Testis (tissue), 3 donors: ENCODE measurements around the gene RHOB. TPM values are rescaled to one million over a fixed set of nuclear protein-coding genes. Genes with fewer than 3 reads are reported as not detected.
A peak's percentile ranks its signal among the peaks of the same experiment; 100 is the strongest.
"Not testable (repeated sequence)": the region's sequence is repeated elsewhere in the genome, so short reads cannot be mapped to it uniquely, and the experiment has no call there.

Experiments
- DNase-seq: peaks from one replicate; pipeline ENCODE4 v3.0.0-alpha.2; 2019
- H3K27ac ChIP-seq, 2 donors: fragments of 200-600 bp; sonication (generic); one replicate each; pipeline ENCODE4 v1.5.1; 2019
- H3K27me3 ChIP-seq: fragments of 200-600 bp; sonication (generic); one replicate; pipeline ENCODE4 v1.5.1; 2019
- H3K36me3 ChIP-seq: fragments of 200-600 bp; sonication (generic); one replicate; pipeline ENCODE4 v1.5.1; 2017; ENCODE audit warnings: low read depth; ENCODE audit errors: missing control alignments
- H3K4me1 ChIP-seq: fragments of 200-600 bp; sonication (generic); one replicate; pipeline ENCODE4 v1.5.1; 2019
- H3K4me3 ChIP-seq, 2 donors: fragments of 200-600 bp; sonication (generic); one replicate each; pipeline ENCODE4 v1.5.1; 2017 to 2019
- H3K9me3 ChIP-seq: fragments of 200-600 bp; sonication (generic); one replicate; pipeline ENCODE4 v1.5.1; 2017
- POLR2A ChIP-seq: fragments of 450-650 bp; IDR thresholded peaks from one replicate; pipeline ENCODE4 v1.6.1; 2017; ENCODE audit warnings: antibody characterized with exemption, mild to moderate bottlenecking, moderate library complexity
- WGBS, 2 donors: methylation state at CpG; one replicate each; pipeline ENCODE4 v1.1.5; 2018; 5-methylcytosine and 5-hydroxymethylcytosine counted together
- intact Hi-C: fragments of 100-400 bp; cut with DNase I; formaldehyde crosslinking; loops from one replicate; pipeline ENCODE4 v1.15.1; 2023; ENCODE audit warnings: low total_unique reads
- polyA plus RNA-seq: library from polyadenylated mRNA; stranded (reverse); fragments of 350-450 nt; fragmentation: Illumina TruSeq; extraction: RNeasy Lipid Tissue Mini Kit (QIAGEN cat#74804); gene quantifications from one replicate; pipeline ENCODE4 v1.2.3, GENCODE V29; 2014; ENCODE audit warnings: low read depth, low replicate concordance; ENCODE audit not compliant: insufficient read depth
- total RNA-seq, 2 donors: library from RNA; depleted of rRNA; stranded (reverse); fragments of >200 nt; gene quantifications; one replicate each; pipeline ENCODE4 v1.2.3, GENCODE V29; 2016
- TF ChIP-seq, protein P1 (sequence below), 3 experiments: fragments of 450-650 bp in 2 of 3; fragments of 200-600 bp in 1 of 3; sonication (generic) in 1 of 3; IDR thresholded peaks; one replicate each; pipeline ENCODE4 v1.5.1; 2016 to 2019; ENCODE audit warnings: antibody characterized with exemption in 3 of 3, mild to moderate bottlenecking in 2 of 3, moderate library complexity in 1 of 3

RHOB gene
- total and polyA plus RNA-seq, 3 donors from 2014 or later, result 86.3 to 244 (median 186) TPM

DNA sequence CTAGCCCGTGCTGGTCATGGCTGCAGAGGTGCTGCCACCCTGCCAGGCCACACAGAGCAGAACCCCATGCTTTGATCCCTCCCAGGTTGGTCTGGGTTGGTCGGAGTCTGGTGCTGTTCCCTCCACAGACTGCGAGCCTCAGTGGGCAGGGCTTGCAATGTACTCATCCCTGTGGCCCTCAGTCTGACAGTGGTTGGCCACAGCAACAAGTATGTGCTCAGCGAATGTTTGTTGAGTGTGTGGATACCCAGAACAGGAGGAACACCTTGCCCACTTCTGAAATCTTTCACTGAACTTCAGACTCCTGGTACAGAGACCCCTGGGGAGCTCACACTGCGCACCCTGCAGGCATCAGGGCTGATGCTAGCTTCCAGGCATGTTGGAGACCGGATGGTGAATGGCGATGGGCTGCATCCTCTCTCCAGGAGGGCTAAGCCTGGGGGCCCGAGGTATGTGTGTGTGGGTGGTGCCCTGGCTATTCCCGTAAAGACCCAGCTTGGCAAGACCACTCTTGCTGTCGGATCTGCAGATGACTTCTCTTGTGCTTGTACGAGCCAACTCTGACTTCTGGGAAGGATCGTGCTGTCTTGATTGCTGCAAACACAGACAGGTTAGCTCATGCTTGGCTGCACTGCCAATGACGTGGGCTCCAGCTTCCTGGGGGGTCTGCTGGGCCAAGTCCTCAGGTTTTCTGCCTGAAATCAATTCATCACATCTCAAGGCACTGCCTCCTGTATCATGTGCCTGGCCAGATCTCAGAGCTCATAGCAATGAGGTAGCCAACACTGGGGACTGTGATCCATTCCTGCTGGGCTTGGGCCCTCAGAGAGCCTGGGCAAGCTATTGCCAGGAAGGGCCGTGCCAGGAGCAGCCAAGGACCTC is 43.7 kb downstream of the RHOB start:
- no peak overlapping the region for H3K27ac ChIP-seq
- H3K4me1 ChIP-seq, result no peaks in the 10 kb centered on the region
- intact Hi-C loops, result no loop called here
- no peak overlapping the region for H3K4me3 ChIP-seq
- no peaks in the 10 kb centered on the region for H3K36me3 ChIP-seq
- no peaks in the 10 kb centered on the region for H3K9me3 ChIP-seq
- peak; percentile 43 for DNase-seq
- 78 to 83% methylated on average over 9 to 14 of the region's 14 CpGs for WGBS, 2 donors
- H3K27me3 ChIP-seq, result no peaks in the 10 kb centered on the region
- TF ChIP-seq, protein P1, sequence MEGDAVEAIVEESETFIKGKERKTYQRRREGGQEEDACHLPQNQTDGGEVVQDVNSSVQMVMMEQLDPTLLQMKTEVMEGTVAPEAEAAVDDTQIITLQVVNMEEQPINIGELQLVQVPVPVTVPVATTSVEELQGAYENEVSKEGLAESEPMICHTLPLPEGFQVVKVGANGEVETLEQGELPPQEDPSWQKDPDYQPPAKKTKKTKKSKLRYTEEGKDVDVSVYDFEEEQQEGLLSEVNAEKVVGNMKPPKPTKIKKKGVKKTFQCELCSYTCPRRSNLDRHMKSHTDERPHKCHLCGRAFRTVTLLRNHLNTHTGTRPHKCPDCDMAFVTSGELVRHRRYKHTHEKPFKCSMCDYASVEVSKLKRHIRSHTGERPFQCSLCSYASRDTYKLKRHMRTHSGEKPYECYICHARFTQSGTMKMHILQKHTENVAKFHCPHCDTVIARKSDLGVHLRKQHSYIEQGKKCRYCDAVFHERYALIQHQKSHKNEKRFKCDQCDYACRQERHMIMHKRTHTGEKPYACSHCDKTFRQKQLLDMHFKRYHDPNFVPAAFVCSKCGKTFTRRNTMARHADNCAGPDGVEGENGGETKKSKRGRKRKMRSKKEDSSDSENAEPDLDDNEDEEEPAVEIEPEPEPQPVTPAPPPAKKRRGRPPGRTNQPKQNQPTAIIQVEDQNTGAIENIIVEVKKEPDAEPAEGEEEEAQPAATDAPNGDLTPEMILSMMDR (IDR thresholded peaks at IDR 0.05), result no peak
- no peak for TF ChIP-seq POLR2A

- intact Hi-C loops, result no loop called here
- no peak for TF ChIP-seq POLR2A
- TF ChIP-seq, protein P1 (IDR thresholded peaks at IDR 0.05), result no peak
- H3K9me3 ChIP-seq, result no peaks in the 10 kb centered on the region
- no peak overlapping the region for H3K4me3 ChIP-seq
- no peaks in the 10 kb centered on the region for H3K27me3 ChIP-seq
- peak; percentile 61 for DNase-seq
- H3K4me1 ChIP-seq, result no peaks in the 10 kb centered on the region
- WGBS, 2 donors, result 70 to 72% methylated on average over 12 to 15 of the region's 15 CpGs
- H3K36me3 ChIP-seq, result no peaks in the 10 kb centered on the region
- no peak overlapping the region for H3K27ac ChIP-seq
Measured at GRCh38 chr2:20491739-20492531, 45.1 kb downstream of the RHOB start.

GRCh38 chr2:20493095-20493494 is 46.2 kb downstream of the RHOB start:
- H3K27me3 ChIP-seq, H3K4me1 ChIP-seq, H3K4me3 ChIP-seq, DNase-seq, H3K27ac ChIP-seq, intact Hi-C loops, H3K36me3 ChIP-seq, H3K9me3 ChIP-seq: not testable (repeated sequence)
- 94 to 99% methylated on average over 3 of the region's 3 CpGs for whole genome bisulfite sequencing, 2 donors

- Histone ChIP-seq H3K27ac (no peak overlapping the region), H3K27me3 (no peaks in the 10 kb centered on the region), H3K4me3 (no peak overlapping the region), H3K4me1 (no peaks in the 10 kb centered on the region), H3K9me3 (no peaks in the 10 kb centered on the region), H3K36me3 (no peaks in the 10 kb centered on the region)
- no peak for TF ChIP-seq POLR2A
- TF ChIP-seq, protein P1 (IDR thresholded peaks at IDR 0.05), result no peak
- WGBS, 2 donors, result 27 to 61% methylated on average over 1 of the region's 1 CpG
- intact Hi-C loops, result no loop called here
- no peak for DNase-seq
Measured at GRCh38 chr2:20494241-20494640, 47.4 kb downstream of the RHOB start.

- Histone ChIP-seq H3K4me1 (peaks cover 4% of the 10 kb centered on the region), H3K27me3 (no peaks in the 10 kb centered on the region), H3K36me3 (no peaks in the 10 kb centered on the region), H3K9me3 (no peaks in the 10 kb centered on the region), H3K4me3 (no peak overlapping the region), H3K27ac (no peak overlapping the region)
- 70 to 86% methylated on average over 10 of the region's 10 CpGs for WGBS, 2 donors
- no peak for TF ChIP-seq POLR2A
- TF ChIP-seq, protein P1 (IDR thresholded peaks at IDR 0.05), result no peak
- DNase-seq, result no peak
- intact Hi-C loops, result no loop called here
Measured at GRCh38 chr2:20496076-20496872, 49.4 kb downstream of the RHOB start.
